OCI-LY3 (cell line): ENCODE data around the gene KCTD13.

Source experiments
- CTCF ChIP-seq: fragments of 200-600, 300-600 bp; sonication (generic); IDR thresholded peaks from 2 replicates; pipeline ENCODE4 v1.5.1; 2014; ENCODE audit warnings: antibody characterized with exemption, low read length, low read depth
- EZH2phosphoT487 ChIP-seq: fragments of 200-600 bp; shearing (Covaris generic); IDR thresholded peaks from 2 replicates; pipeline ENCODE4 v1.6.1; 2018; ENCODE audit warnings: antibody characterized with exemption, mixed run types, low read depth

DNA sequence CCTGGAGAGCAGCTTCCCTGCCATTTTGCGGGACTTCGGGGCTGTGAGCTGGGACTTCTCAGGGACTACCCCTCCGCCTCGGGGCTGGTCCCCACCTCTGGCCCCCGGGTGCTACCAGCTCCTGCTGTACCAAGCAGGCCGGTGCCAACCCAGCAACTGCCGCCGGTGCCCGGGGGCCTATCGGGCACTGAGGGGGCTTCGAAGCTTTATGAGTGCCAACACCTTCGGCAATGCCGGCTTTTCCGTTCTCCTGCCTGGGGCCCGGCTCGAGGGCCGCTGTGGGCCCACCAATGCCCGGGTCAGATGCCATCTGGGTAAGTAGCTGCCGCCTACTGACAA lies 24.4 kb downstream of the KCTD13 start:
- no peak for TF ChIP-seq CTCF
- no peak for TF ChIP-seq EZH2phosphoT487
